Right hindlimb (tissue), 1 donor: Measurements from ENCODE around the gene THSD4.

Experiments
- DNase-seq: peaks from one replicate; pipeline ENCODE4 v3.0.0-alpha.2; 2018

Gene THSD4

DNA sequence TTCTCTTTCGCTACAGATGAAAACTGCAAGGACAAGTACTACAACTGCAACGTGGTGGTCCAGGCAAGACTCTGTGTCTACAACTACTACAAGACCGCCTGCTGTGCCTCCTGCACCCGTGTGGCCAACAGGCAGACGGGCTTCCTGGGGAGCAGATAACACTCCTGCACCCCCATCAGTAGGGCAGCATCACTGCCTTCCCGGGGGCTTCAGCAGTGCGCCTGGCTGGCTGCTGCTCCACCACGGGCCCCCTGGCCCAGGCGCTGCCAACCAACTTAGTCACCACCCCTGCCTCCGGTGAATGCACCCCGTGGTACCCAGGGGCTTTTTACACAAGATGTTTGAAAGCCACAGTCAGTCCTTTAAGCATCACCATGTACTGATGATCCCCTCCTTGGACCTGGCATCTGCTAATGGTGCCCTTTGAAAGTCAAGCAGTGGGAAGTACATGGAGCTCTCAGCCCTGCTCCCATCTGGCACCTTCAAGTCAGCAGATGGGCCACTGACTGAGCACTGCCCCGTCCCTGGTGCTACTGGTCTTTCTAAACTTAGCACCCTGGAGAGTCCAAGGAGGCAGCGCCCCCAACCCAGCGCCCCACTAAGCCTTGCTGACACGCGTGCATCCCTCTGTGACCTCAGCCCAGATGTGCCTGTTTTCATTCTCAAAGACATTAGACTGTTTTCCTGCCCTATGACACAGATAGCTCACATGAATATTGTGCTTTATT lies 662.1 kb downstream of the THSD4 start:
- no peak for DNase-seq

DNA sequence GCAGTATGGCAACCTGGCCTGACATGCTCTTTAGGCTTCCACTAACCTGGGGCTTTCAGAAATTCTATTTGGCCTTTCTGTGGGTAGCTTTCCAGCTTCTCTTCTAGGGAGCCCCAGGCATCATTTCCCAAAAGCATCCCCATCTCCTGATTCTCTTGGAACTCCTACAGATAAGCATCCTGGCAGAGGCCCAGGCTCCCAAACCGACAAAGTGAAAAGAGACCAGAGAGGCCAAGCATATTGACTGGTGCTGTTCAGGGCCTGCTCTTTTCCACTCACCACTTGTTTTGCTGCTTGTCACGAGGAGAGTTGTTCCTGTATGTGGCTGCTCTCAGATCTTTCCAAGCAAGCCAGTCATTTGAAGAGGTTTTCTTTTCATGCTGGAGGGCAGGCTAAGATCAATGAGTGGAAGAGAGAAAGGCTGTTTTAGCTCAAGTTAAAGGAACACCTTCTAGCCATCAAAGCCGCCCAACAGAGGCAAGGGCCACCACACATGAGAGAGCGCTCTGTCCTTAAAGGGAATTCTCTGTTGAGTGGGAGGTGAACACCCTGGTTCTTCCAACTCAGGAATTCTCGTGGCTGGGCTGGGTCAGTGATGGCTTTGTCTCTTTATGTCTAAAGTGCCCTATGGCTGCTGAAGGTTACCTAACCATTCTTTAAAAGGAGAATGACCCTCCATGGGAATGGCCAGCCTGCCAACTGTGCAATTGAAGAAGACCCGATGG lies 664.0 kb downstream of the THSD4 start:
- no peak for DNase-seq

DNA sequence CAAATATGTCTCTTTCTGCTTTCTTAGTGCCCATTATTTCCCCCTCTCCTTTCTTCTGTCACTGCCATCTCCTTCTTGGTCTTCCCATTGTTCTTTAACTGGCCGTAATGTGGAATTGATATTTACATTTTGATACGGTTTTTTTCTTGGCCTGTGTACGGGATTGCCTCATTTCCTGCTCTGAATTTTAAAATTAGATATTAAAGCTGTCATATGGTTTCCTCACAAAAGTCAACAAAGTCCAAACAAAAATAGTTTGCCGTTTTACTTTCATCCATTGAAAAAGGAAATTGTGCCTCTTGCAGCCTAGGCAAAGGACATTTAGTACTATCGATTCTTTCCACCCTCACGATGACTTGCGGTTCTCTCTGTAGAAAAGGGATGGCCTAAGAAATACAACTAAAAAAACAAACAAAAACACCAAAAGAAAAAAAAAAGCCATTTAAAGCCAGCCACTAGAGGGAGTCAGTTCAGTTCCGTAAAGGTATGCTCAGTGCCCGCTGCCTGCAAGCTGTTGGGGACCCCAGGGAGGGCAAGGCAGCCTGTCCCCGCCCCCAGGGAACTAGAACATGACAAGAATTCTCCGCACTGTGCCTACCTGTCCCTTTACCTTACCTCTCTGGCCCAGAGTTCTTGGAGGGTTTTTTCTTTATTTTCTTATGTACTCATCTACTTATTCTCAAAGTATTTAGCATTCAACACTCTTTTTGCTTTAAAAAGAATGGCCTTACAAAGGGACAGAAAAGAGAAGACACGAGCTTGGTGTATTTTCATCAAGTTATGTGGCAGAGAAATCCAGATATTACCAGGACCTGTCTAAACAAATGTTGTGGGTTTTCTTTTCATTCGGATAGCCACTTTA lies 665.1 kb downstream of the THSD4 start:
- no peak for DNase-seq

DNA sequence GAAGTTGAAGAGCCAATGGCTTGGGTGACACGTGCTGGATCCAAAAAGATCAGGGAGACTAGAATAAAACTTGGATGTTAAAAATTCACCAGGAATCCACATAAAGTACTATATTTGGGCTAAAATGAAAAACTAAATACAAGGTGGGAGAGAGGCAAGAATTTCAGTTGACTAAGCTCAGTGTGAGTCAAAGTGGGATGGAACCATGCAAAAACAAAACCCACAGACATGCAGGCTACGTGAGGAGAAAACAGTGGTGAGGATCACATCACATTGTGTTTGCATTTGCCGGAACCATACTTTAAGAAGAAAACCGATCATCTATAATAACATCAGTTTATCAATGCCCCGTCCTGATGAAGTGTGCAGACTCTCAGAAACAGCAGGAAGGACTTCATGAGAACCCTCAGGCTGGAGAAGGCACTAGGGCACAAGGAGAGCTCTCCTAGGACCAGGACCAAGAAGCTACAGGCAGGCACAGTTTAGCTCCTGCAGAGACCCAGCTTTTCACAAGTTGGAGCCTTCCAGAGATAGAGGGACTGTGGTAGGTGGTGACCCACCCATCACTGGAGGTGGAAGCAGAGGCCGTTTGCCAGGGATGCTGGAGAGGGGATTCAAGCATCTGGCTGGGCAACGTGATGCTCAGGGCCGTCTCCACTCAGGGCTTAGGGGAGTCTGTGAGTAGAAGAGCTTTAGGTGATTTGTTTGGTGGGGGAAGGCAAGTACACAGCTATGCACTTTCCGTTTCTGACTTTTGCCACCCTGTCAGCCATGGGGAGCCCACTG lies 666.1 kb downstream of the THSD4 start:
- DNase-seq: no peak

DNA sequence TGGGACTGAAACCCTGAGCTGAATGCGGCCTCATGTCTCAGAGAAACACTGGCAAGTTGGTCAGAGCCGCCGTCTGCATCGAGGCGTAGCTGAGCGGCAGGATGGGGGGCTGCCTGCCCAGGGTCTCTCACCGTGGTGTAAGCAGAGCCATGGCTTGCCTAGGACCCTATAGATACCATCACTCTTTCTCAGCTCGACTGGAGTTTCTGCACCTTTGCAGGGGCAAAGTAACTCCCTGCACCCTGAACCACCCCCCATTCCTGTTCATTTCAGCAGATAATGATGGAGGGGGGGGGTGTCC lies 666.6 kb downstream of the THSD4 start:
- DNase-seq: no peak

DNA sequence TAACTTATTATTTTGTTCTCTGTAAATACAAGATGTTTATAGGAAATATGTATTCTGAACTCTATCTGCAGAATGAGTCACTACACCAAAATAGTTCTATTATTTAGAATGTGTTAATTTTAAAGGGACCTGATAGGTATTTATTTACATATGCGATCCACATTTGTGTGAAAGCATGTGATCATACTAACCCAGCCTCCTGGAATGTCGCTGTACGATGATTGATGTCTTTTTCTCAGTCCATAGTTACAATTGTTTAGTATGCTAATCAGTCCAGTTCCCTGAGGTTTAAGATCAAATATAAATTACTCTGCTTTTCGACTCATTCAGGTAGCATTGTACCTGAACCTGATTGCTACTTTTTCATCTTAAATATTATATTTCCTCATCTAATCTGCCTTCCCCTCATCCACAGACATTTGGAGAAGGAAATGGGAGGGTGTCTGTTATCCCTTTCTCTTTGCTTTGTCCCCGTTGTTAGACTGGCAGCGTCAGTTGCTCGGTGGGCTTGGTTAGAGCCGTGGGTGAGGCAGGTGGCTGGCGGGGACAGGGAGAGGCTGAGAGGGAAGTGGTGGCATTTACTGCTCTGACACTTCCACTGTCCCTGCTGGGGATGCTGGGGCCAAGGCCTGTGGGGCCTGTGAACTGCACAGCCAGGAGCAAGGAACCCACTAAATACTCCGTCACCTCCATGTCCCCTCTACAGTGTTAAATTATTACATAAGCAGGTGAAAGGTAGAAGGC lies 667.3 kb downstream of the THSD4 start:
- no peak for DNase-seq

DNA sequence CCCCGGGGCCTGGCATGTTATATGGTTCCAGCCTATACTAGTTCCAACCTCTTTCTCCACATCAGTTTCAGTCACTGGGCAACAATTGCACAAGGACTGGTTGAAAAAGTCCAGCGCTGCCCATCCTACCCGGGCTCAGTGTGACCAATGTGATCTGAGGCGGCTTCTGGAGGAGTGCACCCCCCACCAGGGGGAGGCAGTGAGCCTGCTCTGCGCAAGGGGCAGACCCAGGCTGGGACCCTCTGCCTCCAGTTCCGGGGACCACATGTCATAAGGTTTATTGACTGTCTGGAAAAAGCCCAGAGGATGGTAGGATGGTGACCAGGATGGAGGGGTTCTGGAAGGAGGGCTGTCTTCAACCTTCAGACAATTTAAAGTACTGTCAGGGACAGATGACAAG lies 669.4 kb downstream of the THSD4 start:
- DNase-seq: no peak

DNA sequence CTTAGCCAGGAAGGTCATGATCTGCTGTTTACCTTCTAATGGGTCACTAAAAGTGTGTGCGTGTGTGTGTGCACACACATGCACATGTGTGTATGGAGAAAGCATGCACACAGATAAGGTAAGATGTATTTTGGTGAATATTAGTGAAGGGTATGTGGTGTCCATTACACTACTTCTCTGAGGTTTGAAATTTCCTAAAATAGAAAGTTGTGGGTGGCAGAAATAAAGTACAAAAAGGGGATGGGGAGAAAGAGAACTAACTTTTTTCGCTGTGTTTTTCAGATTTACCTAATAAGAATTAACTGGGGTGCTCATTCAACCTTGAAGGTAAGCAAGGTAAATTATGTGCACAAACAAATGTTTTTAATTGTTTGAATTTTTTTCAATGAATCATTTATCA lies 670.7 kb downstream of the THSD4 start:
- DNase-seq: no peak

DNA sequence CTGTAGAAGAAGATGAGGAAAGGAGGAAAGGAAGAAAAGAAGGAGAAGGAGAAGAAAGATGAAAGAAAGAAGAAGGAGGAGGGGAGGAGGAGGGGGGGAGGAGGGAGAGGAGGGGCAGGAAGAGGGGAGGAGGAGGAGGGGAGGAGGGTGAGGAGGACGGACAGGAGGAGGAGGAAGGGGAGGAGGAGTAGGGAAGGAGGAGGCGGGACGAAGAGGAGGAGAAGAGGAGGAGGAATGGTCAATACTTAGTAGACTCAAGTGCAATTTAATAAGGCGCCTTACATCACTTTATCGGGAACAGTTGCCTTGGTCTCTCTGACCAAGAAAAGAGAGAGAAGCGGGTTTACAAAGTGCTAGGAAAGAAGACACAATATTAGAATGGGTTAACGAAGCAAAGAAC lies 671.4 kb downstream of the THSD4 start:
- no peak for DNase-seq

DNA sequence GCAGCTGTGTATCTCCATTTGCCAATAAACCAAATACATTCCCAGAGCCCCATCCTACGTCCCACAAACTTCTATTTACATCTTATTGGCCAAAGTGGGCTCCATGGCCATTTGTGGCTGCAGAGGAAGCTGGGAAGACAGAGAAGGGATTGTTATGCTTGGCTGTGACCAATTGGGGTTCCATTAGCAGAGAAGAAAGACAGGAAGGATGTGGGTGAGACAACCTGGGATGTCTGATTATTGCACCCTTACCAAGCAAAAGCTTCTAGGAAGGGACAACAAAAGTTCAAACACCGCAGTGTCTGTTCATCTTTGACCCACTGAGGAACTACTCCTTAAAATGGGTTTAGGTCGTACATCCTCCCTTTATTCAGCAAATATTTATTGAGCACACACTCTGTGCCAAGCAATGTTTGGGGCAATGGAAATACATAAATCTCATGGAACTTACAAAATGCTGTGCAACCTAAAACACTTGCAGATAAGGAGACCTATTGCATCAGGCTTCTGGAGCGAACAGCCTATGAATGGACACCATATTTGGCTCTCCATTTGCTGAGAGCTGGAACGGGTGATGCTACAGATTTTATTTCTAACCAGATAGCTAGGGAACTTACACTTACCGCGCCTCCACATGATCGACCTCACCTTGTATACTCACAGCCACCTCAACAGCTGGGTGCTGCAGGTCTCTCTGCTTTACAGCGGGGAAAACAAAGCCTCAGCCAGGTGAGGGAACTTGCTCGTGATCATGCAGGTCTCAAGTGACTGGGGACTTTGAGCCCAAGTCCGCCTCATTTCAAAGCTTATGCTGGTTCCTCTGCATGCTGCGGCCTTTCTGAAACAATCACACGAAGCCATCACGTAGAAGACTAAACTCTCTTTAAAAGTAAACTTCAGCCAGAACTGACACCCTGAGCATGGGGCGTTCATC lies 673.6 kb downstream of the THSD4 start:
- no peak for DNase-seq

DNA sequence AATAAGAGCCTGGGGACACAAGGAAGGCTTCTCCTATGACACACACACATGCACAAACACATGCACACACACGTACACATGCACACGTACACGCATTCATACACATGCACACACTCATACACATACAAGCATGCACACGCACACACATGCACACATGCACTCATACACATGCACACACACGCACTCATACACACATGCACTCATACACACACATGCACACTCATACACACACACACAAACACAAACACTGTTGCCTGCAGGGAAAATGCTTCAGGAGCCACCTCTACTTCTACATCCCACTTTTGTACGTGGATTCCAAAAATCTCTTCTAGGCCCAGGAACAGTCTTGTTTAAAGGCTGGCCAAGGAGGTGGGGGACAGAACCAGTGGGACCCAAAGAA lies 674.3 kb downstream of the THSD4 start:
- no peak for DNase-seq

DNA sequence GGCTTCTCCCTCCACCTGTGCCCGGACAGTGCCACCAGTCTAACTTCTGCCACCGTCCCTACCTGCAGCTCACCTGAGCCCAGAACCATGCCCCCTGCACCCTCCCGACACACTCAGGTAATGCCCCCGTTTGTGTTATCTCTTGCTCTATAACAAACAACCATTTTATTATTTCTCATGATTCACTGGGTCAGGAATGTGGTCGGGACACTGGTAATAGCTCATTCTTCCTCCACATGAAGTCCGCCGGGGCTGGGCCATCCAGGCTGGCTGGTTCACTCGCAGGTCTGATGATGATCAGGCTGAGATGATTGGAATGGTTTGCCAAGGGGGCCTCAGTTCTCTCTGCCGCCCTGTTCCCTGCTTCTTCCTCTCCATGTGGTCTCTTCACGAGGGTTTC lies 674.8 kb downstream of the THSD4 start:
- no peak for DNase-seq

DNA sequence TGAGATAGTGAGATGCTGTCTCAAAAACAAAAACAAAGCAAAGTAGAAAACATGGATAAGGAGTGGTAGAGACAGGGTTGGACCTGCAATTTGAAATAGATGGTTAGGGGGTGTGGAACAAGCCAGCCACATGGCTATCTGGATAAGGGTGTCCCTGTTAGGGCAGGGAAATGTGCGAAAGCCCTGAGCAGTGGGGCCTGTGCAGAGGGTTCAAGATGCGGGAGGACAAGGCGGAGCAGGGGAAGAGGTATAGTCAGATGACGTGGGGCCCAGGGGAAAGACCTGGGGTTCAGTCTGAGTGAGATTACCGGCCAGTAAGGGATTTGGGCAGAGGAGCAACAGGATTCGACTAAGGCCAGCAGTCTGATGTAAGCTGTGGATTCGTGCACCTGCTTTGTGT lies 676.7 kb downstream of the THSD4 start:
- DNase-seq: no peak

DNA sequence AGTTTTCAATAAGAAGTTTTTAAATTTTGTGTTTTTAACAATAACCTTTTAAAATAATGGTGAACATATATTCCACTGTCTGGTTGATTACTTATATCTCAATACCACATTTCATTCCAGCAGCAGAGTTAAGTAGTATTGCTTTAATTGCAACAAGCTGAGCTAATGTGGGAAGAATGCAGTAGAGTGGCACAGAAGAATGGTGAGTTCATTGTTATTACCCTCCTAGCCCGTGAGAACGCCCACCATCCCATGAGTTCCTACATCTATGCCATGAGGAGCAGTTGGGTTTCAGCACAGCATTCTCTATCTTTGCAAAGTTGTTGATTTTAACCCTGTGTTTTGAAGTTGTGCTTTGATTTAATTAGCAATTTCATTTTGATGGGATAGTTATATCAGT lies 677.2 kb downstream of the THSD4 start:
- DNase-seq: no peak

DNA sequence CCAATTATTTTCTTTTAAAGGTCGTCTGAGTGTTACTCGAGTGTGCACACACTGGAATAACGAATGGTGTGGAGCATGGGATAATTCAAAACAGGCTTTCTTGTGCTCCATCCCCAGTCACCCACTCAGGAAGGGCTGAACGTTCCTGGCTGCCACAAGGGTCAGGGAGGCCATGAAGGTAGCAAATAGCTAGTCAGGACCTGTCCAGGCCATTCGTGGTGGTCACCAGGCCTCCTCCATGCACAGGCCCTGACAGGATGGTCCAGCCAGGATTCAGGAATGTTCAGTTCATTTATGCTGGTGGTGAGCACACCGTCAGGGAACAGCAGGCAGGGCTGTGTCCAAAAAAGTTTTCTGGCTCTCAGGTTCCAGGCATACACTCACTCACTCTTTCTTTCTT lies 683.4 kb downstream of the THSD4 start:
- no peak for DNase-seq

DNA sequence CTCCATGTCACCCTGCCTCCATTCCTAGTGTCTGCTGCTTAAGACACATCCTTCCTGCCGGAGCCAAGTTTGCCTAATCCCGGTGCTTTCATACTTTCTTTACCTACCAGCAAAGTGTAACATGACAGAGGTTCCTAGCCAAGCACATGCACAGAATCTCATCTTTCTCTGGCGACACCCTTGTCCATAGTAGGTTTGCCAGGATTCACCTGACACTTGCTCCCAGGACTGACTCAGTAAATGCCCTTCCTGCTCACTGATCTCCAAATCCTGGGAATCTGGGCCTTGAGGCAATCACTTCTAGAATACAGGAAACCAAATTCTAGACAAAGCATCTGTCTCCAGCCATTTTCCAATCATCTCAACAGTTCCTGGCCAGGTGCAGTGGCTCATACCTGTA lies 684.9 kb downstream of the THSD4 start:
- no peak for DNase-seq

DNA sequence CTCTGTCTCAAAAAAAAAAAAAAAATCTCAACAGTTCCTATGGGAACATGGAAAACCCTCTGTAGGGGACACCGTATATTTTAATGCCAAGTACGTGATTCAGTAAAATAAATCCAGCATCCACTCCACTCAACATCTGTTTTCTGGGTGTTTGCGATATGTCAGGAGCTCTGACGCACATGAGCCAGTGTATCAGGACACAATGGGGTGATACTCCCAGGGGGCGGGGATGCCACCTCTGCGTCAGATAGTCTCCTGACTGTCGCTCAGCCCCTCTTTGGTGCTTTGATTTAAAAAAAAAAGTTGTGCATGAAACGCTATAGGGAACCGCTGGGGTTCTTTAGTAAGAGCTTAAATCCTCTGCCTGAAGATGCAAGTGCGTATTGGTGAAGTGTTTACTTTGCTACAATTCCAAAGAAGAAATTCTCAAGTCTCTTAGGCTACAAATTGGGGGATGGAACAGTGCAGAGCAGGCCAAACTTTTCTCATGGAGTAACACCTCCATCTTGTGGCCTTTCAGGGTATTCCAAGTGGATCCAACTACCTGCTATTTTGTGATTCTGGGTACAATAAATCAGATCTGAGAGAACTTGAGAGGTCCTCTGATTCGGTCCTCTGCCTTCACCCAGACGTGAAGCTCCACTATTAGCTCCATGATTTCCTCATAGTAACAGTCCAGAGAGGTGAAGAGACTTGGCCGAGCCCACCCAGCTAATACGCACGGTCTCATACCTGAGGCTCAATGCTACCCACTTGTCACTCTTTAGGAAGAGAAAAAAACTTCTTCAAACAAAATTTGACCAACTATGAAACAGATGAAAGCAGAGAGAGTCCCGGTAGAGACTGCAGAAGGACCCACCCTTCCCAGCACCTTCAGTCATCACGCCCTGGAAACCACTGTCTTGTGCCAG lies 685.8 kb downstream of the THSD4 start:
- peak; percentile 76 for DNase-seq

DNA sequence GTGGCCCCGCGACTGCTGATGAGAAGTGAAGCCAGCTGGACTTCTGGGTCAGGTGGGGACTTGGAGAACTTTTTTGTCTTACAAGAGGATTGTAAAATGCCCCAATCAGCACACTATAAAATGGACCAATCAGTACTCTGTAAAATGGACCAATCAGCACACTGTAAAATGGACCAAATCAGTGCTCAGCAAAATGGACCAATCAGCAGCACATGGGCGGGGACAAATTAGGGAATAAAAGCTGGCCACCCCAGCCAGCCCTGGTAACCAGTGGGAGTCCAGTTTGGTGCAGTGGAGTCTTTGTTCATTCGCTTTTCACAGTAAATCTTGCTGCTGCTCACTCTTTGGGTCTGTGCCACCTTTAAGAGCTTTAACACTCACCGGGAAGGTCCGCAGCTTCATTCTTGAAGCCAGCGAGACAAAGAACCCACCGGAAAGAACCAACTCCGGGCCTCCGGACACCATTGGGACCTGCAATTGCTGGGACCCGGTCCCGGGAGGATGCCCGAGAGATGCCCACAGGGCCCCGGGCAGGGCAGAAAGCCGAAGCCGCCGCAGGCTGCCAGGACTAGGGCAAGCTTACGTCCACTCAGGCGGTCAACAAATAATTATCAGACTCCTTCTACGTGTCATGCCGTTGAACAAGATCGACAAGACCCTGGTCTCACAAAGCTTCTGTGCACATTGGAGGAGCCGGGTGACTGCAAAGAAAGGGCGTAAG lies 686.8 kb downstream of the THSD4 start:
- no peak for DNase-seq

DNA sequence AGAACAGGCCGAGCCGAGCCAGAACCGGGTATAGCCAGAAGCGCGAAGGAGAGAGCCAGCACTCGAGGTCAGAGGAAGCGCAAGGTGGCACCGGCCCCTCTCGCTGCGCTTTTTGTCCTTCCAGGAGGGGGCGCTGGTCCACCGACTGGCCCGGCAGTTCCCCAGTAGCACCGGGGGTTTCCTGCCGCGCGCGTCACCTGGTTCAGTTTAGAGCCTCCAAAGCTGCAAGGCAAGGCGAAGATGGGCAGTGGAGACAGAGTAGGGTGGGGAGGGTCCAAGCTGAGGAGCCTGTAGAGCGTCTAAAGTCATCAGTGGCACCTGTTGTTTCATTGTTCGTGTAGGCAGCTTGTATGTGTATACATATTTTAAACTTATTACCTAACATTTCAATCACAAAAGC lies 687.5 kb downstream of the THSD4 start:
- DNase-seq: no peak
